ENCODE results near the gene ZNF417. TPM values are rescaled to one million over a fixed set of nuclear protein-coding genes. Genes with fewer than 3 reads are reported as not detected.
"Not testable (repeated sequence)": the region's sequence is repeated elsewhere in the genome, so short reads cannot be mapped to it uniquely, and the experiment has no call there.

ZNF417 gene
- total RNA-seq, 1 experiment from 2014 or later = 16.6 TPM

DNA sequence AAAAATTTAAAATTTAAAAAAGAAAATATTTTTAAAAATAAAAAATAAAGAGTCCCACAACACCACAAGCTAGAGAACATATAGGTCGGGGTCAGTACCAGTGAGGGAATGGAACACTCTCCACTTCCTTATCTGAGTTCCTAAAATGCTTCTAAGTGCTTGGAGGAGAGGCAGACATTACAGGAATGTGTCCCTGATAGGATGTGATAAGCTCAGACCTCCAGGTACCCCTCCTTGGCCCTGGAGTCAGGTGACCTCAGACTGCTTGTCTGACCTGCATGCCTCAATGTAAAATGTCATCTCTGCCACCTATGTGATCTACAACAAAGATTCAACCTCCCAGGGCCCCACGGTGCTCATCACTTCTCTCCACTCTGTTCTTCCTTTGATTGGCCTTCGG lies 30.3 kb downstream of the ZNF417 start:
- Histone ChIP-seq H3K4me1 (peaks cover 13% of the 10 kb centered on the region), H3K9me3 (peaks cover 31% of the 10 kb centered on the region), H3K36me3 (ENCODE audit: control insufficient read depth, insufficient read depth, low read length) (no peaks in the 10 kb centered on the region; the same call in 1 of the 2 replicates), H3K4me3 (ENCODE audit: low read depth, low read length) (no peak overlapping the region), H3K27me3 (replicated peaks; ENCODE audit: control insufficient read depth, insufficient read depth, low read length) (no peaks in the 10 kb centered on the region)
- CTCF ChIA-PET = interaction anchor here (0.6 kb wide), 1 partner anchor 480 kb away, joined by 3 read pairs; no protein-coding TSS in a partner anchor
- BruUV-seq (replicated peaks) = no TSS peak
- no peak overlapping the region for H3K27ac Mint-ChIP-seq (ENCODE audit: unreplicated experiment)
- DNase-seq = no peak
- H3K9me3 Mint-ChIP-seq (ENCODE audit: unreplicated experiment) = peaks cover 33% of the 10 kb centered on the region
- POLR2A ChIA-PET = no interaction called here
- no peaks in the 10 kb centered on the region for H3K27me3 Mint-ChIP-seq (ENCODE audit: insufficient read depth, unreplicated experiment)
- TF ChIP-seq CTCF (IDR thresholded peaks at IDR 0.05; ENCODE audit: insufficient read depth in 1 of 2, low read depth in 1 of 2, low read length in 1 of 2, severe bottlenecking in 1 of 2, unreplicated experiment in 1 of 2) = no peak
- no peaks in the 10 kb centered on the region for H3K4me1 Mint-ChIP-seq (ENCODE audit: low read depth, unreplicated experiment)
- no peak overlapping the region for H3K4me3 Mint-ChIP-seq (ENCODE audit: unreplicated experiment)
- peaks cover 35% of the 10 kb centered on the region for H3K36me3 Mint-ChIP-seq (ENCODE audit: insufficient read depth, unreplicated experiment)
- intact Hi-C loops (cut with micrococcal nuclease; ENCODE audit: unreplicated experiment) = no loop called here

DNA sequence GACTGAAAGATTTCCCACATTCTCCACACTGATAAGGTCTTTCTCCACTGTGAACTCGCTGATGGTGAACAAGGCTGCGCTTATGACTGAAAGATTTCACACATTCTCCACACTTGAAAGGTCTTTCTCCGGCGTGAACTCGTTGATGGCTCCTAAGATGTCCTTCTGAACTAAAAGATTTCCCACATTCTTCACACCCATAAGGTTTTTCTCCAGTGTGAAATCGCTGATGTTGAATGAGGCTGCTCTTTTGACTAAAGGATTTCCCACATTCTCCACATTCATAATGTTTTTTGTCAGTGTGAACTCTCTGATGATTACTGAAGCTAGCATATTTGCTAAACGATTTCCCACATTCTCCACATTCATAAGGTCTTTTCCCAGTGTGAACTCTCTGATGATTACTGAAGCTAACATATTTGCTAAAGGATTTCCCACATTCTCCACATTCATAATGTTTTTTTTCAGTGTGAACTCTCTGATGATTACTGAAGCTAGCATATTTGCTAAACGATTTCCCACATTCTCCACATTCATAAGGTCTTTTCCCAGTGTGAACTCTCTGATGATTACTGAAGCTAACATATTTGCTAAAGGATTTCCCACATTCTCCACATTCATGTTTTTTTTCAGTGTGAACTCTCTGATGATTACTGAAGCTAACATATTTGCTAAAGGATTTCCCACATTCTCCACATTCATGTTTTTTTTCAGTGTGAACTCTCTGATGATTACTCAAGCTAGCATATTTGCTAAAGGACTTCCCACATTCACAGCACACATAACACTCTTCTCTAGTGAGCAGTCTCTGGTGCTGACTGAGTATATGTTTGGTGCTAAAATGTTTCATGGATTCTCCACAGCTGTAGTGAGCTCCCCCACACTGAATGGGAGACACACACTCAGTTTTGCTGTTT lies 42.3 kb downstream of the ZNF417 start:
- H3K4me3 ChIP-seq (ENCODE audit: low read depth, low read length); H3K27me3 Mint-ChIP-seq (ENCODE audit: insufficient read depth, unreplicated experiment); H3K4me3 Mint-ChIP-seq (ENCODE audit: unreplicated experiment); CTCF ChIA-PET; POLR2A ChIA-PET; H3K27me3 ChIP-seq (replicated peaks; ENCODE audit: control insufficient read depth, insufficient read depth, low read length); H3K36me3 ChIP-seq (ENCODE audit: control insufficient read depth, insufficient read depth, low read length); H3K4me1 ChIP-seq; DNase-seq; BruUV-seq (replicated peaks); H3K4me1 Mint-ChIP-seq (ENCODE audit: low read depth, unreplicated experiment); intact Hi-C loops (cut with micrococcal nuclease; ENCODE audit: unreplicated experiment): not testable (repeated sequence)
- H3K9me3 Mint-ChIP-seq (ENCODE audit: unreplicated experiment) = peaks cover 40% of the 10 kb centered on the region
- H3K36me3 Mint-ChIP-seq (ENCODE audit: insufficient read depth, unreplicated experiment) = peaks cover 91% of the 10 kb centered on the region
- peaks cover 38% of the 10 kb centered on the region for H3K9me3 ChIP-seq
- peak overlapping the region; percentile 82 for H3K27ac Mint-ChIP-seq (ENCODE audit: unreplicated experiment)

DNA sequence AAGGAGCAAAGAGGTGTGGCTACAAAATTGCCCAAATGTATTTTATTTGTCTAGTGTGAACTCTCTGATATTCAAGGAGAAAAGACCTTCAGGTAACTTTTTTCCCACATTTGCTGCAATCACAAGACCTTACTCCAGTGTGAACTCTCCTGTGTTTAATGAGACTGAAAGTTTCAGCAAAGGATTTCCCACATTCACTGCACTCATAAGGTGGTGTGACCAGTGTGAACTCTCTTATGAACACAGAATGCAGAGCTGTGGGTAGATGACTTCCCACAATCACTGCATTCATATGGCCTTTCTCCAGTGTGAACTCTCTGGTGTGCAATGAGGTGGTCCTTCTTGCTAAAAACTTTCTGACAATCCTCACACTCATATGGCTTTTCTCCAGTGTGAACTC lies 43.9 kb downstream of the ZNF417 start:
- POLR2A ChIA-PET = no interaction called here

More for the DNA sequence above, 43.9 kb downstream of the ZNF417 start:
- peaks cover 40% of the 10 kb centered on the region for H3K9me3 Mint-ChIP-seq (ENCODE audit: unreplicated experiment)
- H3K4me1 Mint-ChIP-seq (ENCODE audit: low read depth, unreplicated experiment) = no peaks in the 10 kb centered on the region
- H3K27me3 ChIP-seq (replicated peaks; ENCODE audit: control insufficient read depth, insufficient read depth, low read length) = no peaks in the 10 kb centered on the region
- no peak overlapping the region for H3K27ac Mint-ChIP-seq (ENCODE audit: unreplicated experiment)
- H3K4me1 ChIP-seq = no peaks in the 10 kb centered on the region
- peaks cover 4% of the 10 kb centered on the region for H3K36me3 ChIP-seq (ENCODE audit: control insufficient read depth, insufficient read depth, low read length)
- no peak for DNase-seq
- H3K4me3 ChIP-seq (ENCODE audit: low read depth, low read length) = no peak overlapping the region
- no peak overlapping the region for H3K4me3 Mint-ChIP-seq (ENCODE audit: unreplicated experiment)
- no peaks in the 10 kb centered on the region for H3K27me3 Mint-ChIP-seq (ENCODE audit: insufficient read depth, unreplicated experiment)
- no TSS peak for BruUV-seq (replicated peaks)
- intact Hi-C loops (cut with micrococcal nuclease; ENCODE audit: unreplicated experiment) = no loop called here
- peaks cover 99% of the 10 kb centered on the region for H3K36me3 Mint-ChIP-seq (ENCODE audit: insufficient read depth, unreplicated experiment)
- CTCF ChIA-PET = no interaction called here
- peaks cover 48% of the 10 kb centered on the region for H3K9me3 ChIP-seq
- TF ChIP-seq CTCF (IDR thresholded peaks at IDR 0.05; ENCODE audit: insufficient read depth in 1 of 2, low read depth in 1 of 2, low read length in 1 of 2, severe bottlenecking in 1 of 2, unreplicated experiment in 1 of 2) = no peak

Measured in Caco-2 (cell line).